Colonic mucosa (tissue), 4 donors: ENCODE data around the gene TPRX2. TPM values are rescaled to one million over a fixed set of nuclear protein-coding genes. Genes with fewer than 3 reads are reported as not detected.
A peak's percentile ranks its signal among the peaks of the same experiment; 100 is the strongest.

Experiments used
- DNase-seq: peaks from one replicate; pipeline ENCODE4 v3.0.0-alpha.2; 2020
- H3K27ac ChIP-seq: fragments of 200-600 bp; one replicate; pipeline ENCODE4 v1.8.0; 2021
- H3K27me3 ChIP-seq: fragments of 200-600 bp; one replicate; pipeline ENCODE4 v1.8.0; 2021
- H3K36me3 ChIP-seq: fragments of 200-600 bp; one replicate; pipeline ENCODE4 v1.8.0; 2021
- H3K4me1 ChIP-seq: fragments of 200-600 bp; one replicate; pipeline ENCODE4 v1.8.0; 2021; ENCODE audit warnings: mild to moderate bottlenecking
- H3K4me3 ChIP-seq: fragments of 200-600 bp; one replicate; pipeline ENCODE4 v1.8.0; 2021
- H3K9ac ChIP-seq, 2 donors: one replicate each; pipeline ENCODE4 v1.7.0; 2013; ENCODE audit warnings: control low read depth in 2 of 2, low read depth in 2 of 2, low read length in 2 of 2
- H3K9me3 ChIP-seq: fragments of 200-600 bp; one replicate; pipeline ENCODE4 v1.8.0; 2021
- intact Hi-C: fragments of 100-400 bp; cut with DNase I; formaldehyde crosslinking; loops from one replicate; pipeline ENCODE4 v1.14.1; 2022
- total RNA-seq, 2 donors: library from RNA; stranded (reverse); fragmentation: NEBNext Ultra II Directional in 1 of 2; extraction: Animal tissue kit (Norgen Biotek cat#: 25700) in 1 of 2; gene quantifications; one replicate each; pipeline ENCODE4 v1.2.1, GENCODE V29; 2021
- TF ChIP-seq, protein P1 (sequence below): fragments of 200-600 bp; IDR thresholded peaks from one replicate; pipeline ENCODE4 v1.8.0; 2022; ENCODE audit warnings: antibody characterized with exemption, mild to moderate bottlenecking
- donor health status: healthy.
- donor health status: DM: no; HTN: no; CAD: no.
- donor health status: DM: no; HTN: no; CAD: no.

The TPRX2 gene
- total RNA-seq, 2 donors from 2014 or later = not detected

- intact Hi-C loops = no loop called here
- Histone ChIP-seq H3K9me3 (no peaks in the 10 kb centered on the region), H3K9ac (no peak overlapping the region), H3K4me1 (no peaks in the 10 kb centered on the region), H3K27me3 (no peaks in the 10 kb centered on the region), H3K27ac (no peak overlapping the region), H3K36me3 (no peaks in the 10 kb centered on the region), H3K4me3 (no peak overlapping the region)
- TF ChIP-seq, protein P1, sequence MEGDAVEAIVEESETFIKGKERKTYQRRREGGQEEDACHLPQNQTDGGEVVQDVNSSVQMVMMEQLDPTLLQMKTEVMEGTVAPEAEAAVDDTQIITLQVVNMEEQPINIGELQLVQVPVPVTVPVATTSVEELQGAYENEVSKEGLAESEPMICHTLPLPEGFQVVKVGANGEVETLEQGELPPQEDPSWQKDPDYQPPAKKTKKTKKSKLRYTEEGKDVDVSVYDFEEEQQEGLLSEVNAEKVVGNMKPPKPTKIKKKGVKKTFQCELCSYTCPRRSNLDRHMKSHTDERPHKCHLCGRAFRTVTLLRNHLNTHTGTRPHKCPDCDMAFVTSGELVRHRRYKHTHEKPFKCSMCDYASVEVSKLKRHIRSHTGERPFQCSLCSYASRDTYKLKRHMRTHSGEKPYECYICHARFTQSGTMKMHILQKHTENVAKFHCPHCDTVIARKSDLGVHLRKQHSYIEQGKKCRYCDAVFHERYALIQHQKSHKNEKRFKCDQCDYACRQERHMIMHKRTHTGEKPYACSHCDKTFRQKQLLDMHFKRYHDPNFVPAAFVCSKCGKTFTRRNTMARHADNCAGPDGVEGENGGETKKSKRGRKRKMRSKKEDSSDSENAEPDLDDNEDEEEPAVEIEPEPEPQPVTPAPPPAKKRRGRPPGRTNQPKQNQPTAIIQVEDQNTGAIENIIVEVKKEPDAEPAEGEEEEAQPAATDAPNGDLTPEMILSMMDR = no peak
- no peak for DNase-seq
Measured at GRCh38 chr19:47895165-47895782, 36.2 kb downstream of the TPRX2 start.

- Histone ChIP-seq H3K36me3 (no peaks in the 10 kb centered on the region), H3K27ac (no peak overlapping the region), H3K9ac (no peak overlapping the region), H3K9me3 (no peaks in the 10 kb centered on the region), H3K4me1 (no peaks in the 10 kb centered on the region), H3K4me3 (no peak overlapping the region), H3K27me3 (no peaks in the 10 kb centered on the region)
- DNase-seq = no peak
- intact Hi-C loops = no loop called here
- TF ChIP-seq, protein P1 = no peak
Measured at GRCh38 chr19:47896019-47896418, 37.0 kb downstream of the TPRX2 start.

DNA sequence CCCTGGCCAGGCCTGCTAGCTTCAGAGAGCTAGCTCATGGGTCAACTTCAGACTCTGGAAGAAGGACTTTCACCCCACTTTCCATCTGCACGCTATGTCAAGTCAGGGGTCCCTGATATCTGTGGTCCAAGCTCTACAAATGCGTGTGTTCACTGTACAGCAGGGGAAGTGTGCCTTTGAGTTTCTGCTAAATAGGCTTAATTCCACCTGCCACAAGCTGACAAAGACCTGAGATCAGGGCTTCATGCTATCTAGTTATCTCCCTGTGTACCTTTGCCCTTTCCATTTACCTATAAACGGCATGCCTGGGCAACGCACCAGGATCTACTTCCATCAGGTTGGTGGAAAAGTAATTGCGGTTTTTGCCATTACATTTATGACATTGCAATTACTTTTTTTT is 37.7 kb downstream of the TPRX2 start:
- TF ChIP-seq, protein P1 = no peak
- DNase-seq = peak; percentile 56
- Histone ChIP-seq H3K4me1 (no peaks in the 10 kb centered on the region), H3K27ac (no peak overlapping the region), H3K27me3 (no peaks in the 10 kb centered on the region), H3K9me3 (no peaks in the 10 kb centered on the region), H3K36me3 (no peaks in the 10 kb centered on the region), H3K4me3 (no peak overlapping the region), H3K9ac (no peak overlapping the region)
- intact Hi-C loops = no loop called here

DNA sequence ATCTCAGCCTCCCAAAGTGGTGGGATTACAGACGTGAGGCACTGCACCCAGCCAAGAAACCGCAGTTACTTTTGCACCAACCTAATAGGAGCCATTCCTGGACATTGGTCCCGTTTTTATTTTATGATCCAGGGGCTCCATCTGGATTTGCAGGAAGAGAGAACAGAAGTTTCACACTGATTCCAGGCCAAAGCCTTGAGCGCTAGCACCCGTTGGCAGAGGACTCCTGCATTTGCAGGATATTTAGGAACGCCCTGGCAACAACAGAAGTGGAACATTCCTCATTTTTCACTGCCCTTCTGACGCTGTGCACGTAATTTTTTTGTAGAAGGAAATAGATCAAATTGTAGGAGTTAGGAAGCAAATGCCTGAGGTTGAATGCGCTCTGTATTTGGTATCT is 38.8 kb downstream of the TPRX2 start:
- Histone ChIP-seq H3K4me1 (no peaks in the 10 kb centered on the region), H3K9ac (no peak overlapping the region), H3K27me3 (peaks cover under 1% of the 10 kb centered on the region), H3K36me3 (no peaks in the 10 kb centered on the region), H3K9me3 (no peaks in the 10 kb centered on the region), H3K4me3 (no peak overlapping the region), H3K27ac (no peak overlapping the region)
- DNase-seq = no peak
- TF ChIP-seq, protein P1 = no peak
- intact Hi-C loops = no loop called here

GRCh38 chr19:47899335-47899734 is 40.3 kb downstream of the TPRX2 start:
- TF ChIP-seq, protein P1 = no peak
- Histone ChIP-seq H3K4me3 (no peak overlapping the region), H3K4me1 (no peaks in the 10 kb centered on the region), H3K27me3 (peaks cover 3% of the 10 kb centered on the region), H3K36me3 (no peaks in the 10 kb centered on the region), H3K9me3 (no peaks in the 10 kb centered on the region), H3K27ac (no peak overlapping the region), H3K9ac (no peak overlapping the region)
- DNase-seq = no peak
- intact Hi-C loops = no loop called here
